K562 (cell line): ENCODE measurements around the gene PEX6. TPM values are rescaled to one million over a fixed set of nuclear protein-coding genes. Genes with fewer than 3 reads are reported as not detected.

Experiments used
- ARID1B ChIP-seq: fragments of 450-650 bp; IDR thresholded peaks from 2 replicates; pipeline ENCODE4 v1.6.1; 2016; ENCODE audit warnings: antibody characterized with exemption, mild to moderate bottlenecking, inconsistent platforms
- ARID4B ChIP-seq: sonication (generic); formaldehyde crosslinking; IDR thresholded peaks from 2 replicates; pipeline ENCODE4 v1.8.0; 2022; ENCODE audit warnings: mild to moderate bottlenecking, missing genetic modification reagents
- LARP7 ChIP-seq: fragments of 450-650 bp; IDR thresholded peaks from 2 replicates; pipeline ENCODE4 v1.6.1; 2016
- MLLT1 ChIP-seq, 2 experiments: fragments of 450-650 bp; IDR thresholded peaks; 2 replicates each; pipeline ENCODE4 v1.6.1; 2016
- MLX ChIP-seq, 2 experiments: fragments of 450-650 bp in 1 of 2; sonication (generic) in 1 of 2; formaldehyde crosslinking; conservative IDR thresholded peaks; 2 replicates each; pipeline versions ENCODE4 v1.4.0 to v1.8.1; 2020 to 2022; ENCODE audit warnings: mild to moderate bottlenecking in 1 of 2, missing genetic modification reagents in 1 of 2
- NFYB ChIP-seq: IDR thresholded peaks from 2 replicates; pipeline ENCODE4 v1.6.1; 2011; ENCODE audit warnings: mild to moderate bottlenecking, moderate library complexity; ENCODE audit not compliant: insufficient read length; ENCODE audit errors: extremely low read depth
- RFX7 ChIP-seq: fragments of 250-450 bp; sonication (Bioruptor Pico); IDR thresholded peaks from 2 replicates; pipeline ENCODE4 v1.5.1; 2021; ENCODE audit warnings: mild to moderate bottlenecking
- SIN3A ChIP-seq, 2 experiments: fragments of 150-350 bp in 1 of 2; IDR thresholded peaks; 2 replicates each; pipeline ENCODE4 v1.6.1; 2011 to 2016; ENCODE audit warnings: borderline replicate concordance in 2 of 2, low read depth in 2 of 2, low read length in 2 of 2, mild to moderate bottlenecking in 2 of 2, moderate library complexity in 2 of 2; ENCODE audit not compliant: control insufficient read depth in 1 of 2
- SMARCA4 ChIP-seq: fragments of 450-650 bp; IDR thresholded peaks from 2 replicates; pipeline ENCODE4 v1.6.1; 2016
- SPI1 ChIP-seq: IDR thresholded peaks from 2 replicates; pipeline ENCODE4 v1.6.1; 2011; ENCODE audit warnings: low read depth, low read length, control low read depth, borderline replicate concordance
- TAF7 ChIP-seq: fragments of 450-650 bp; IDR thresholded peaks from 2 replicates; pipeline ENCODE4 v1.6.1; 2016; ENCODE audit warnings: missing genetic modification characterization, missing compliant biosample characterization
- ZSCAN29 ChIP-seq: fragments of 450-650 bp; IDR thresholded peaks from 2 replicates; pipeline ENCODE4 v1.6.1; 2017
- polyA plus RNA-seq, 8 experiments: library from polyadenylated mRNA; depleted of rRNA in 4 of 8; stranded (reverse) in 5 of 8; unstranded in 3 of 8; fragments of >200 nt; fragmentation: Nextera tagmentation in 2 of 8; fragmentation: Illumina TruSeq in 1 of 8; extraction: Ambion mirVana in 2 of 8; extraction: Trizol in 1 of 8; gene quantifications; 2 replicates each; pipeline versions ENCODE4 v1.2.1 to v1.2.3, GENCODE V29; 2011 to 2014; ENCODE audit warnings: inconsistent platforms in 1 of 8, missing spikeins in 1 of 8
- total RNA-seq, 7 experiments: library from RNA; depleted of rRNA in 6 of 7; stranded (reverse); fragments of >200 nt in 6 of 7; fragmentation: Illumina TruSeq in 2 of 7; extraction: Trizol in 2 of 7; gene quantifications; 2 replicates each; pipeline versions ENCODE4 v1.2.1 to v1.2.3, GENCODE V29; 2011 to 2021; ENCODE audit warnings: low replicate concordance in 1 of 7
- TF ChIP-seq, protein P1 (sequence below): fragments of 450-650 bp; formaldehyde crosslinking; IDR thresholded peaks from 2 replicates; pipeline ENCODE4 v1.4.0; 2022; ENCODE audit warnings: missing genetic modification characterization
- TF ChIP-seq, protein P2 (sequence below), 2 experiments: IDR thresholded peaks; 2 replicates each; pipeline ENCODE4 v1.6.1; 2012; ENCODE audit warnings: improper control_type of control experiment in 2 of 2, low read depth in 2 of 2, low read length in 2 of 2, borderline replicate concordance in 1 of 2
- TF ChIP-seq, protein P3 (sequence below): fragments of 250-450 bp; sonication (Bioruptor Pico); IDR thresholded peaks from 2 replicates; pipeline ENCODE4 v1.8.0; 2022; ENCODE audit warnings: inconsistent platforms, mild to moderate bottlenecking, moderate library complexity, borderline replicate concordance

Gene PEX6
- total and polyA plus RNA-seq, 9 of the 15 experiments (the other 6 are each of a cell fraction or from before 2014, with no cell fraction given), result 0.17 to 20.8 (median 6.9) TPM

DNA sequence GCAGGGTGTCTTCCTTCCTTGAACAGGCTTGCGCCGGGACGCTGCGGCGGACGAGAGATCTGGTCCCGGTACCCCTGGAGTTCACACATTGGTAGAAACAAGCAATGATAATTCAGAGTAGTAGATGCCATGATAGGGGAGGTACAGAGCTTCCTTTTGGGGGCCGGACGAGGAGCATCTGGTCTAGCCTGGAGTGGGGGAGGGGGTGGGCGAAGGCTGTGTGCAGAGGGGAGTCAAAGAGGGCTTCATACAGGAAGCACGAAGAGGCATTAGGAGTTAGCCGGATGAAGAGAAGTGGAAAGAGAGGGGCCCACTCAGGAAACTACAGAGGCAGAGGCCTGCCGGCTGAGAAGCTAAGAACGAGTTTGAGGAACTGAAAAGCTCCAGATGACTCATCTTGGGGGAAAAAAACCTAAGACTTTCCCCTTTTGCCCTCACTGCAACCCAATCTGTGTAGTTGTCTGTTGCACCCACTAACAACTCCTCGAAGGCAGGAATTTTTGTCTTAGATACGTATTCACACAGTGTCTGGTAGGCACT, 49.1 kb downstream of the PEX6 start (continued):
- TF ChIP-seq ARID4B (CRISPR knock-in tag) (peak; percentile 4; the same call in 1 of the 2 replicates), NFYB (no peak), ARID1B (peak; percentile 43), SPI1 (peak; percentile 96), LARP7 (0 out of 2 replicates have a peak, but pooled peaks have one; percentile 62), MLX (CRISPR knock-in tag; conservative IDR thresholded peaks at IDR 0.05) (0 out of 4 replicates have a peak, but pooled peaks of 1 of the 2 experiments have one; percentile 8), TAF7 (peak; percentile 26), SIN3A (IDR thresholded peaks at IDR 0.05; ENCODE audit: borderline replicate concordance in 2 of 2, control insufficient read depth in 1 of 2, low read depth in 2 of 2, low read length in 2 of 2) (peak in 1 of 2 experiments; percentile 5; a peak in 2 of 4 replicates), SMARCA4 (peak; percentile 70; the same call in 1 of the 2 replicates), RFX7 (no peak), ZSCAN29 (no peak), MLLT1 (IDR thresholded peaks at IDR 0.05) (peak; percentile 21 to 47; a peak in 2 of 4 replicates)
- TF ChIP-seq, protein P1, sequence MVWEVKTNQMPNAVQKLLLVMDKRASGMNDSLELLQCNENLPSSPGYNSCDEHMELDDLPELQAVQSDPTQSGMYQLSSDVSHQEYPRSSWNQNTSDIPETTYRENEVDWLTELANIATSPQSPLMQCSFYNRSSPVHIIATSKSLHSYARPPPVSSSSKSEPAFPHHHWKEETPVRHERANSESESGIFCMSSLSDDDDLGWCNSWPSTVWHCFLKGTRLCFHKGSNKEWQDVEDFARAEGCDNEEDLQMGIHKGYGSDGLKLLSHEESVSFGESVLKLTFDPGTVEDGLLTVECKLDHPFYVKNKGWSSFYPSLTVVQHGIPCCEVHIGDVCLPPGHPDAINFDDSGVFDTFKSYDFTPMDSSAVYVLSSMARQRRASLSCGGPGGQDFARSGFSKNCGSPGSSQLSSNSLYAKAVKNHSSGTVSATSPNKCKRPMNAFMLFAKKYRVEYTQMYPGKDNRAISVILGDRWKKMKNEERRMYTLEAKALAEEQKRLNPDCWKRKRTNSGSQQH, result no peak
- TF ChIP-seq, protein P2, sequence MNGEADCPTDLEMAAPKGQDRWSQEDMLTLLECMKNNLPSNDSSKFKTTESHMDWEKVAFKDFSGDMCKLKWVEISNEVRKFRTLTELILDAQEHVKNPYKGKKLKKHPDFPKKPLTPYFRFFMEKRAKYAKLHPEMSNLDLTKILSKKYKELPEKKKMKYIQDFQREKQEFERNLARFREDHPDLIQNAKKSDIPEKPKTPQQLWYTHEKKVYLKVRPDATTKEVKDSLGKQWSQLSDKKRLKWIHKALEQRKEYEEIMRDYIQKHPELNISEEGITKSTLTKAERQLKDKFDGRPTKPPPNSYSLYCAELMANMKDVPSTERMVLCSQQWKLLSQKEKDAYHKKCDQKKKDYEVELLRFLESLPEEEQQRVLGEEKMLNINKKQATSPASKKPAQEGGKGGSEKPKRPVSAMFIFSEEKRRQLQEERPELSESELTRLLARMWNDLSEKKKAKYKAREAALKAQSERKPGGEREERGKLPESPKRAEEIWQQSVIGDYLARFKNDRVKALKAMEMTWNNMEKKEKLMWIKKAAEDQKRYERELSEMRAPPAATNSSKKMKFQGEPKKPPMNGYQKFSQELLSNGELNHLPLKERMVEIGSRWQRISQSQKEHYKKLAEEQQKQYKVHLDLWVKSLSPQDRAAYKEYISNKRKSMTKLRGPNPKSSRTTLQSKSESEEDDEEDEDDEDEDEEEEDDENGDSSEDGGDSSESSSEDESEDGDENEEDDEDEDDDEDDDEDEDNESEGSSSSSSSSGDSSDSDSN (IDR thresholded peaks at IDR 0.05; ENCODE audit: borderline replicate concordance in 1 of 2, low read depth in 2 of 2, low read length in 2 of 2), result peak in 1 of 2 experiments; percentile 3; a peak in 1 of 4 replicates
- TF ChIP-seq, protein P3, sequence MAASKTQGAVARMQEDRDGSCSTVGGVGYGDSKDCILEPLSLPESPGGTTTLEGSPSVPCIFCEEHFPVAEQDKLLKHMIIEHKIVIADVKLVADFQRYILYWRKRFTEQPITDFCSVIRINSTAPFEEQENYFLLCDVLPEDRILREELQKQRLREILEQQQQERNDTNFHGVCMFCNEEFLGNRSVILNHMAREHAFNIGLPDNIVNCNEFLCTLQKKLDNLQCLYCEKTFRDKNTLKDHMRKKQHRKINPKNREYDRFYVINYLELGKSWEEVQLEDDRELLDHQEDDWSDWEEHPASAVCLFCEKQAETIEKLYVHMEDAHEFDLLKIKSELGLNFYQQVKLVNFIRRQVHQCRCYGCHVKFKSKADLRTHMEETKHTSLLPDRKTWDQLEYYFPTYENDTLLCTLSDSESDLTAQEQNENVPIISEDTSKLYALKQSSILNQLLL (CRISPR knock-in tag), result no peak
